ENCODE measurements around the gene AKAP11.

- TF ChIP-seq DDIT3 (CRISPR knock-in tag; IDR thresholded peaks at IDR 0.05) (no peak), CTCF (CRISPR knock-in tag; IDR thresholded peaks at IDR 0.05) (no peak), CAMTA2 (CRISPR knock-in tag; IDR thresholded peaks at IDR 0.05; ENCODE audit: borderline replicate concordance) (no peak), XRCC5 (optimal IDR thresholded peaks at IDR 0.05; ENCODE audit: low read length) (no peak), USF2 (IDR thresholded peaks at IDR 0.05; ENCODE audit: low read depth, low read length) (no peak), USF2 (CRISPR knock-in tag; IDR thresholded peaks at IDR 0.05; ENCODE audit: borderline replicate concordance) (no peak), EP300 (IDR thresholded peaks at IDR 0.05; ENCODE audit: low read depth in 2 of 2, low read length in 2 of 2) (no peak), EP300 (CRISPR knock-in tag; IDR thresholded peaks at IDR 0.05; ENCODE audit: borderline replicate concordance) (no peak), ZNF263 (CRISPR knock-in tag; IDR thresholded peaks at IDR 0.05) (no peak), DPF2 (CRISPR knock-in tag; IDR thresholded peaks at IDR 0.05; ENCODE audit: borderline replicate concordance, low read depth) (no peak), PHF8 (CRISPR knock-in tag; IDR thresholded peaks at IDR 0.05) (no peak), ZFP41 (CRISPR knock-in tag; IDR thresholded peaks at IDR 0.05; ENCODE audit: borderline replicate concordance) (no peak)
These were observed 46.9 kb upstream of the AKAP11 start for GRCh38 chr13:42225051-42225450.
